ENCODE results near the gene PROB1. TPM values are rescaled to one million over a fixed set of nuclear protein-coding genes. Genes with fewer than 3 reads are reported as not detected.

Gene PROB1
- total and polyA plus RNA-seq, 2 of the 13 experiments (the other 11 are each of a cell fraction or from before 2014, with no cell fraction given) = 0.69 to 1.1 TPM

DNA sequence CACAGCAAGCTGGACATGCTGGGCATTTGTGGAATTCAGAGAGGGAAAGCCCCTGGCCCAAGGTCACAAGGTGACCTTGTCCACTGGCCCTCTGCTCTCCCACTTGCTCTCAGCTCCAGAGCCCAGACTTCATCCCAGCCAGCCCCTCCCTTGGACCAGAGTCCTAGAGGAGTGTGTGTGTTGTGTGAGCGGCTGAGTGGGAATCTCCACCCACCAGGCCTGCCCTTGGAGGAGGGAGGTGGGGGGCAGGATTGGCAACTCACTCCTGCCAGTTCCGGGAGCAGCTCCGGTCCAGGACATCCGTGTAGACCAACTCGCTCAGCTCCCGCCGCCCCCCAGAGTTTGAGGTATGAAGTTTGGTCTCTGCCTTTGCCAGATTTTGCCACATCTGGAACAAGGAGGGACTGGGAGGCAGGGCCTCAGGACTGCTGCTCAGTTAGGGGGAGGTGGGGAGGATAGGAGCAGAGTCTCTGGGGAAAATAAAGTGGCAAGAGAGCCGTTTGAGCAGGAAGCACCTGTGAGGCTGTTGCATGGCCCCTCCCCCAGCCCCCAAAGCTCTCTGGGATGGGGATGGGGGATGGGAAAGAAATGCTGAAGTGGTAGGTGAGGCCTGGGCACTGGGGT, 6.6 kb downstream of the PROB1 start (continued):
- TF ChIP-seq, protein P1, sequence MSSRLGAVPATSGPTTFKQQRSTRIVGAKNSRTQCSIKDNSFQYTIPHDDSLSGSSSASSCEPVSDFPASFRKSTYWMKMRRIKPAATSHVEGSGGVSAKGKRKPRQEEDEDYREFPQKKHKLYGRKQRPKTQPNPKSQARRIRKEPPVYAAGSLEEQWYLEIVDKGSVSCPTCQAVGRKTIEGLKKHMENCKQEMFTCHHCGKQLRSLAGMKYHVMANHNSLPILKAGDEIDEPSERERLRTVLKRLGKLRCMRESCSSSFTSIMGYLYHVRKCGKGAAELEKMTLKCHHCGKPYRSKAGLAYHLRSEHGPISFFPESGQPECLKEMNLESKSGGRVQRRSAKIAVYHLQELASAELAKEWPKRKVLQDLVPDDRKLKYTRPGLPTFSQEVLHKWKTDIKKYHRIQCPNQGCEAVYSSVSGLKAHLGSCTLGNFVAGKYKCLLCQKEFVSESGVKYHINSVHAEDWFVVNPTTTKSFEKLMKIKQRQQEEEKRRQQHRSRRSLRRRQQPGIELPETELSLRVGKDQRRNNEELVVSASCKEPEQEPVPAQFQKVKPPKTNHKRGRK (CRISPR knock-in tag; IDR thresholded peaks at IDR 0.05) = no peak
- TF ChIP-seq XBP1 (CRISPR knock-in tag; IDR thresholded peaks at IDR 0.05) (no peak), SOX13 (IDR thresholded peaks at IDR 0.05) (no peak), SOX13 (CRISPR knock-in tag; conservative IDR thresholded peaks at IDR 0.05 in 1 of 2, IDR thresholded peaks at IDR 0.05 in 1 of 2) (no peak; a peak in 1 of 4 replicates), HNF4G (IDR thresholded peaks at IDR 0.05; ENCODE audit: borderline replicate concordance, low read depth, low read length) (peak; percentile 48; the same call in 1 of the 2 replicates), HNF4G (CRISPR knock-in tag; IDR thresholded peaks at IDR 0.05; ENCODE audit: borderline replicate concordance, low read depth) (peak; percentile 76; the same call in 1 of the 2 replicates), ZNF569 (CRISPR knock-in tag; IDR thresholded peaks at IDR 0.05; ENCODE audit: borderline replicate concordance) (no peak), ZFP36 (IDR thresholded peaks at IDR 0.05; ENCODE audit: borderline replicate concordance, low read depth, low read length, partially characterized antibody) (no peak), ZNF879 (CRISPR knock-in tag; IDR thresholded peaks at IDR 0.05) (no peak), NCOA1 (CRISPR knock-in tag; IDR thresholded peaks at IDR 0.05) (0 out of 2 replicates have a peak, but pooled peaks have one; percentile 50), YY1 (IDR thresholded peaks at IDR 0.05; ENCODE audit: insufficient read depth, insufficient replicate concordance, low read depth, low read length) (no peak), RFXANK (CRISPR knock-in tag; IDR thresholded peaks at IDR 0.05) (no peak), ZSCAN30 (CRISPR knock-in tag; IDR thresholded peaks at IDR 0.05) (no peak)
